H1 (cell line): Measurements from ENCODE around the gene RTF2. TPM values are rescaled to one million over a fixed set of nuclear protein-coding genes. Genes with fewer than 3 reads are reported as not detected.

ENCODE experiments used
- CTCF ChIA-PET: fragments of 300-600 bp; sonication (Branson Sonifier 250); formaldehyde crosslinking; loops from one replicate; lab custom pipeline; 2021; ENCODE audit not compliant: partially characterized antibody; lab: Charles Lee
- POLR2A ChIA-PET: fragments of 300-600 bp; sonication (Branson Sonifier 250); formaldehyde crosslinking; loops from one replicate; lab custom pipeline; 2021; ENCODE audit warnings: inconsistent platforms; ENCODE audit not compliant: partially characterized antibody; lab: Charles Lee
- DNase-seq, 2 experiments: peaks; one replicate each; pipeline versions ENCODE4 v3.0.0 to v3.0.0-alpha.2; 2010 to 2022; ENCODE audit warnings: low spot score in 2 of 2, low read depth in 1 of 2, mixed read lengths in 1 of 2
- FAIRE-seq: peaks from 2 replicates; lab custom pipeline; 2011; peaks lifted over from hg19 to GRCh38; lab: Jason Lieb, UNC
- H2AFZ ChIP-seq: 2 replicates; pipeline ENCODE4 v1.8.1; 2012; ENCODE audit warnings: low read length, inconsistent platforms
- H2AK5ac ChIP-seq: 2 replicates; pipeline ENCODE4 v1.6.1; 2013; ENCODE audit warnings: low read depth, low read length
- H2BK120ac ChIP-seq: replicated peaks from 2 replicates; pipeline ENCODE3; 2013; ENCODE audit warnings: low read depth, low read length, inconsistent platforms
- H2BK12ac ChIP-seq: 2 replicates; pipeline ENCODE4 v1.6.1; 2013; ENCODE audit warnings: low read depth, low read length
- H2BK15ac ChIP-seq: 2 replicates; pipeline ENCODE4 v1.6.1; 2013; ENCODE audit warnings: low read length
- H2BK20ac ChIP-seq: 2 replicates; pipeline ENCODE4 v1.6.1; 2013; ENCODE audit warnings: low read length
- H2BK5ac ChIP-seq: 2 replicates; pipeline ENCODE4 v1.6.1; 2013; ENCODE audit warnings: low read depth, low read length
- H3K14ac ChIP-seq: 2 replicates; pipeline ENCODE4 v1.6.1; 2013; ENCODE audit warnings: inconsistent platforms; ENCODE audit not compliant: insufficient read length
- H3K18ac ChIP-seq: 2 replicates; pipeline ENCODE4 v1.6.1; 2013; ENCODE audit warnings: low read length; ENCODE audit errors: extremely low read depth
- H3K23ac ChIP-seq: 2 replicates; pipeline ENCODE4 v1.6.1; 2013; ENCODE audit warnings: inconsistent platforms; ENCODE audit not compliant: insufficient read length
- H3K23me2 ChIP-seq: 2 replicates; pipeline ENCODE4 v1.6.1; 2013; ENCODE audit warnings: low read depth, low read length
- H3K27ac ChIP-seq: 2 replicates; pipeline ENCODE4 v1.6.1; 2011; ENCODE audit warnings: low read depth, low read length, inconsistent platforms
- H3K27me3 ChIP-seq, 4 experiments: replicated peaks in 1 of 4; 1 replicate in 1 of 4; 2 replicates in 3 of 4; pipeline versions ENCODE4 v1.6.1 to v1.8.1; 2011 to 2013; ENCODE audit warnings: low read length in 3 of 4, mild to moderate bottlenecking in 3 of 4, inconsistent platforms in 2 of 4, mixed read lengths in 2 of 4, moderate library complexity in 1 of 4; ENCODE audit not compliant: control insufficient read depth in 3 of 4, insufficient read depth in 3 of 4; ENCODE audit errors: extremely low read depth in 1 of 4
- H3K36me3 ChIP-seq, 4 experiments: 2 replicates each; pipeline versions ENCODE4 v1.6.1 to v1.8.1; 2011 to 2013; ENCODE audit warnings: mild to moderate bottlenecking in 4 of 4, low read length in 3 of 4, moderate library complexity in 2 of 4, control low read depth in 1 of 4, inconsistent platforms in 1 of 4; ENCODE audit not compliant: insufficient read depth in 4 of 4, control insufficient read depth in 2 of 4
- H3K4ac ChIP-seq: replicated peaks from 2 replicates; pipeline ENCODE3; 2013; ENCODE audit warnings: low read length, low read depth, mixed read lengths, inconsistent platforms; ENCODE audit not compliant: insufficient read length
- H3K4me1 ChIP-seq, 4 experiments: replicated peaks in 1 of 4; 1 replicate in 1 of 4; 2 replicates in 3 of 4; pipeline versions ENCODE4 v1.6.1 to v1.8.1; 2011 to 2013; ENCODE audit warnings: low read length in 3 of 4, inconsistent platforms in 2 of 4, mixed read lengths in 1 of 4; ENCODE audit not compliant: insufficient read depth in 4 of 4, control insufficient read depth in 3 of 4
- H3K4me2 ChIP-seq, 2 experiments: 2 replicates each; pipeline versions ENCODE4 v1.6.1 to v1.8.1; 2011 to 2013; ENCODE audit warnings: low read depth in 2 of 2, low read length in 2 of 2, control low read depth in 1 of 2, inconsistent platforms in 1 of 2, mild to moderate bottlenecking in 1 of 2; ENCODE audit not compliant: insufficient read depth in 1 of 2
- H3K4me3 ChIP-seq, 4 experiments: fragments of 200-600, 300-600 bp in 1 of 4; sonication (generic), shearing (Covaris generic), sonication (Bioruptor Twin) in 1 of 4; 2 replicates each; pipeline versions ENCODE4 v1.5.1 to v1.8.1; 2011 to 2016; ENCODE audit warnings: low read length in 4 of 4, low read depth in 3 of 4, control low read depth in 2 of 4, inconsistent platforms in 2 of 4, mild to moderate bottlenecking in 2 of 4, mixed read lengths in 1 of 4, moderate library complexity in 1 of 4; ENCODE audit not compliant: insufficient read depth in 2 of 4; ENCODE audit errors: extremely low read depth in 1 of 4
- H3K56ac ChIP-seq: replicated peaks from 2 replicates; pipeline ENCODE3; 2013; ENCODE audit warnings: low read depth, mild to moderate bottlenecking, mixed read lengths, low read length, inconsistent platforms; ENCODE audit not compliant: insufficient read length
- H3K79me1 ChIP-seq: 2 replicates; pipeline ENCODE4 v1.6.1; 2013; ENCODE audit warnings: low read depth, low read length, control low read depth
- H3K79me2 ChIP-seq, 2 experiments: 2 replicates each; pipeline versions ENCODE4 v1.6.1 to v1.8.1; 2012 to 2013; ENCODE audit warnings: low read length in 2 of 2, mild to moderate bottlenecking in 2 of 2, inconsistent platforms in 1 of 2; ENCODE audit not compliant: insufficient read depth in 2 of 2, control insufficient read depth in 1 of 2
- H3K9ac ChIP-seq, 4 experiments: replicated peaks in 1 of 4; 1 replicate in 1 of 4; 2 replicates in 3 of 4; pipeline versions ENCODE4 v1.6.1 to v1.8.1; 2011 to 2013; ENCODE audit warnings: low read depth in 3 of 4, low read length in 3 of 4, control low read depth in 2 of 4, mild to moderate bottlenecking in 2 of 4, moderate library complexity in 2 of 4, inconsistent platforms in 1 of 4; ENCODE audit errors: extremely low read depth in 1 of 4
- H3K9me3 ChIP-seq, 2 experiments: 2 replicates each; pipeline versions ENCODE4 v1.6.1 to v1.8.1; 2012 to 2013; ENCODE audit warnings: mild to moderate bottlenecking in 2 of 2, moderate library complexity in 2 of 2, control low read depth in 1 of 2, inconsistent platforms in 1 of 2, low read depth in 1 of 2, low read length in 1 of 2, mixed read lengths in 1 of 2; ENCODE audit not compliant: insufficient read depth in 2 of 2
- H4K20me1 ChIP-seq, 2 experiments: replicated peaks in 1 of 2; 2 replicates each; pipeline versions ENCODE3 to v1.8.1; 2011 to 2013; ENCODE audit warnings: inconsistent platforms in 2 of 2, low read length in 2 of 2, mild to moderate bottlenecking in 1 of 2; ENCODE audit not compliant: insufficient read depth in 2 of 2, control insufficient read depth in 1 of 2
- H4K5ac ChIP-seq: 2 replicates; pipeline ENCODE4 v1.6.1; 2013; ENCODE audit warnings: low read length, low read depth, mixed read lengths, inconsistent platforms; ENCODE audit not compliant: insufficient read length
- H4K8ac ChIP-seq: 2 replicates; pipeline ENCODE4 v1.8.0; 2013; ENCODE audit warnings: mild to moderate bottlenecking, moderate library complexity, low read length, inconsistent platforms; ENCODE audit not compliant: insufficient read depth; ENCODE audit errors: extremely low read depth
- H4K91ac ChIP-seq: replicated peaks from 2 replicates; pipeline ENCODE3; 2013; ENCODE audit warnings: low read length, mixed read lengths, inconsistent platforms; ENCODE audit not compliant: insufficient read length
- ASH2L ChIP-seq: fragments of 200-600, 300-600 bp; sonication (generic); IDR thresholded peaks from one replicate; pipeline ENCODE4 v1.7.1; 2017; ENCODE audit warnings: low read length
- BACH1 ChIP-seq: IDR thresholded peaks from 2 replicates; pipeline ENCODE4 v1.6.1; 2012; ENCODE audit warnings: low read length, improper control_type of control experiment
- BCL11A ChIP-seq, 2 experiments: IDR thresholded peaks; one replicate each; pipeline ENCODE4 v1.6.1; 2011; ENCODE audit warnings: low read depth in 2 of 2, low read length in 2 of 2, mild to moderate bottlenecking in 2 of 2
- CBX5 ChIP-seq: fragments of 300-800, 300-1000 bp; sonication (generic); IDR thresholded peaks from 2 replicates; pipeline ENCODE4 v1.7.1; 2016; ENCODE audit warnings: antibody characterized with exemption, low read length, low read depth
- KDM4A ChIP-seq: IDR thresholded peaks from one replicate; pipeline ENCODE4 v1.7.1; 2012; ENCODE audit warnings: low read depth, mild to moderate bottlenecking, moderate library complexity, low read length, inconsistent platforms; ENCODE audit not compliant: severe bottlenecking
- SIN3A ChIP-seq, 2 experiments: IDR thresholded peaks in 1 of 2; conservative IDR thresholded peaks in 1 of 2; 2 replicates each; pipeline ENCODE4 v1.6.1; 2011 to 2012; ENCODE audit warnings: low read length in 2 of 2, improper control_type of control experiment in 1 of 2, low read depth in 1 of 2, mild to moderate bottlenecking in 1 of 2
- TBP ChIP-seq: IDR thresholded peaks from 2 replicates; pipeline ENCODE4 v1.6.1; 2011; ENCODE audit warnings: low read depth, low read length, improper control_type of control experiment
- YY1 ChIP-seq: IDR thresholded peaks from 2 replicates; pipeline ENCODE4 v1.6.1; 2011; ENCODE audit warnings: low read depth, mild to moderate bottlenecking, low read length
- WGBS, 2 experiments: shearing (Covaris generic) in 1 of 2; methylation state at CpG; one replicate each; pipeline versions ENCODE4 v1.1.6 to v1.1.7; 2013 to 2015; ENCODE audit warnings: low lambda C conversion rate in 2 of 2, mixed read lengths in 2 of 2, inconsistent platforms in 1 of 2, low coverage in 1 of 2, missing lambda C conversion rate in 1 of 2; ENCODE audit not compliant: insufficient replicate concordance in 2 of 2, insufficient coverage in 1 of 2, insufficient read length in 1 of 2; ENCODE audit errors: extremely low coverage in 1 of 2, missing lambda C conversion rate in 1 of 2; 5-methylcytosine and 5-hydroxymethylcytosine counted together
- polyA plus RNA-seq, 7 experiments: library from polyadenylated mRNA; depleted of rRNA in 3 of 7; stranded (reverse) in 5 of 7; unstranded in 2 of 7; fragments of >200 nt in 5 of 7; fragments of 200-250 nt in 2 of 7; gene quantifications; 1 replicate in 5 of 7; 2 replicates in 1 of 7; 4 replicates in 1 of 7; pipeline versions ENCODE4 v1.2.1 to v1.2.3, GENCODE V29; 2011 to 2013; ENCODE audit warnings: missing spikeins in 2 of 7, mixed read lengths in 2 of 7
- total RNA-seq: library from RNA; stranded (reverse); fragmentation: NEBNext Ultra II Directional; extraction: Animal tissue kit (Norgen Biotek cat#: 25700); gene quantifications from 2 replicates; pipeline ENCODE4 v1.2.1, GENCODE V29; 2021

RTF2 gene
- total and polyA plus RNA-seq, 2 of the 8 experiments (the other 6 are each of a cell fraction or from before 2014, with no cell fraction given) = 33.9 to 51.2 TPM

GRCh38 chr20:56542489-56543030 is 74.1 kb downstream of the RTF2 start:
- Histone ChIP-seq H3K4me3 (no peak overlapping the region), H3K9me3 (no peaks in the 10 kb centered on the region), H4K8ac (no peak overlapping the region), H3K14ac (no peak overlapping the region), H3K4ac (no peak overlapping the region), H4K91ac (no peak overlapping the region), H3K4me2 (no peak overlapping the region), H3K18ac (no peak overlapping the region), H4K5ac (no peak overlapping the region), H3K23me2 (no peaks in the 10 kb centered on the region), H2AFZ (no peak overlapping the region), H3K23ac (no peak overlapping the region), H2BK20ac (no peak overlapping the region), H3K56ac (no peak overlapping the region), H3K27ac (no peak overlapping the region), H2BK12ac (no peak overlapping the region), H4K20me1 (no peaks in the 10 kb centered on the region), H2BK5ac (no peak overlapping the region), H3K4me1 (no peaks in the 10 kb centered on the region), H3K27me3 (no peaks in the 10 kb centered on the region), H3K36me3 (no peaks in the 10 kb centered on the region), H2BK120ac (no peak overlapping the region), H3K79me1 (no peaks in the 10 kb centered on the region), H2AK5ac (no peak overlapping the region), H3K79me2 (no peaks in the 10 kb centered on the region), H3K9ac (no peak overlapping the region), H2BK15ac (no peak overlapping the region)
- DNase-seq = no peak
- ChIA-PET POLR2A (no interaction called here), CTCF (interaction anchor here (0.6 to 1.7 kb wide), 2 partner anchors 9 to 452 kb away, joined by 3 to 8 read pairs; no protein-coding TSS in a partner anchor)
- no peak for FAIRE-seq
- 84% methylated on average over 9 of the region's 9 CpGs; no CpG with 5 or more reads in 1 of the 2 experiments for WGBS, 2 experiments
- TF ChIP-seq CBX5 (no peak), BCL11A (IDR thresholded peaks at IDR 0.05; ENCODE audit: low read depth in 2 of 2, low read length in 2 of 2) (no peak), ASH2L (no peak), BACH1 (no peak), YY1 (no peak), TBP (no peak), KDM4A (no peak), SIN3A (conservative IDR thresholded peaks at IDR 0.05 in 1 of 2, IDR thresholded peaks at IDR 0.05 in 1 of 2; ENCODE audit: low read depth in 1 of 2, low read length in 2 of 2) (no peak)
